GM12878 (cell line): ENCODE measurements around the gene TUBB4B. TPM values are rescaled to one million over a fixed set of nuclear protein-coding genes. Genes with fewer than 3 reads are reported as not detected.

Source experiments
- ATAC-seq: fragments of 200-7000 bp; cut with Tn5 transposase; 3 replicates; pipeline ENCODE4 v1.9.1; 2020; ENCODE audit warnings: mild to moderate bottlenecking, moderate library complexity
- BruUV-seq: library from RNA; stranded (reverse); fragments of 400-500 nt; replicated peaks from 2 replicates; lab custom pipeline; 2021; lab: Mats Ljungman, UMichigan
- CTCF ChIA-PET: fragments of 300-600 bp; sonication (Branson Sonifier 250); formaldehyde crosslinking; extraction: SDS; loops from one replicate; lab custom pipeline; 2021; ENCODE audit warnings: inconsistent platforms; lab: Yijun Ruan, JAX
- POLR2A ChIA-PET: fragments of 350-600 bp; formaldehyde crosslinking; extraction: SDS; loops from one replicate; lab custom pipeline; 2021; ENCODE audit warnings: inconsistent platforms; lab: Charles Lee
- RAD21 ChIA-PET: fragments of 300-600 bp; sonication (Branson Sonifier 250); formaldehyde crosslinking; loops from one replicate; lab custom pipeline; 2023; ENCODE audit warnings: antibody characterized with exemption; ENCODE audit not compliant: unreplicated experiment; lab: Charles Lee
- SMC1A ChIA-PET: fragments of 300-600 bp; sonication (Branson Sonifier 250); formaldehyde crosslinking; loops from one replicate; lab custom pipeline; 2023; ENCODE audit not compliant: unreplicated experiment, uncharacterized antibody; lab: Charles Lee
- DNase-seq: peaks from one replicate; pipeline ENCODE4 v3.0.0-alpha.2; 2011; ENCODE audit warnings: low read depth, low spot score
- FAIRE-seq: peaks from 3 replicates; lab custom pipeline; 2011; peaks lifted over from hg19 to GRCh38; lab: Jason Lieb, UNC
- H2AFZ ChIP-seq: 2 replicates; pipeline ENCODE4 v1.6.0; 2011; ENCODE audit warnings: low read depth, low read length, control low read depth; ENCODE audit not compliant: control insufficient read depth
- H3K27ac ChIP-seq: 2 replicates; pipeline ENCODE4 v1.5.1; 2011; ENCODE audit warnings: control low read depth; ENCODE audit not compliant: control insufficient read depth, insufficient read depth
- H3K27me3 ChIP-seq, 2 experiments: replicated peaks in 1 of 2; 2 replicates each; pipeline versions ENCODE4 v1.6.0 to v1.6.1; 2011; ENCODE audit warnings: low read length in 1 of 2; ENCODE audit not compliant: control insufficient read depth in 2 of 2, insufficient read depth in 2 of 2
- H3K36me3 ChIP-seq, 2 experiments: 2 replicates each; pipeline ENCODE4 v1.5.1; 2011; ENCODE audit warnings: low read length in 1 of 2; ENCODE audit not compliant: control insufficient read depth in 2 of 2, insufficient read depth in 2 of 2
- H3K4me1 ChIP-seq: 2 replicates; pipeline ENCODE4 v1.6.1; 2011; ENCODE audit warnings: mild to moderate bottlenecking, low read length, moderate library complexity, mixed read lengths; ENCODE audit not compliant: control insufficient read depth, insufficient read depth
- H3K4me2 ChIP-seq: 2 replicates; pipeline ENCODE4 v1.6.0; 2011; ENCODE audit warnings: control low read depth; ENCODE audit not compliant: control insufficient read depth, insufficient read depth
- H3K4me3 ChIP-seq: fragments of 200-600 bp; sonication (generic); 2 replicates; pipeline ENCODE4 v1.5.1; 2016
- H3K79me2 ChIP-seq: 2 replicates; pipeline ENCODE4 v1.6.0; 2011; ENCODE audit warnings: low read length; ENCODE audit not compliant: control insufficient read depth, insufficient read depth
- H3K9ac ChIP-seq: 2 replicates; pipeline ENCODE4 v1.8.0; 2011; ENCODE audit warnings: low read length, control low read depth, mixed read lengths; ENCODE audit not compliant: control insufficient read depth, insufficient read depth
- H3K9me3 ChIP-seq: replicated peaks from 3 replicates; pipeline ENCODE4 v1.5.1; 2011; ENCODE audit warnings: mild to moderate bottlenecking, low read length; ENCODE audit not compliant: control insufficient read depth, insufficient read depth
- H4K20me1 ChIP-seq: 2 replicates; pipeline ENCODE4 v1.6.0; 2011; ENCODE audit not compliant: control insufficient read depth, insufficient read depth
- CBX3 ChIP-seq: fragments of 200-600 bp; sonication (generic); IDR thresholded peaks from 2 replicates; pipeline ENCODE4 v1.6.1; 2016; ENCODE audit warnings: low read depth, borderline replicate concordance
- DPF2 ChIP-seq: fragments of 450-650 bp; IDR thresholded peaks from 2 replicates; pipeline ENCODE4 v1.6.1; 2017; ENCODE audit warnings: mild to moderate bottlenecking
- ELK1 ChIP-seq: IDR thresholded peaks from 2 replicates; pipeline ENCODE4 v1.6.1; 2012; ENCODE audit warnings: low read depth, low read length, improper control_type of control experiment
- ETV6 ChIP-seq, 2 experiments: fragments of 450-650 bp in 1 of 2; IDR thresholded peaks in 1 of 2; conservative IDR thresholded peaks in 1 of 2; 2 replicates each; pipeline ENCODE4 v1.6.1; 2014; ENCODE audit warnings: antibody characterized with exemption in 1 of 2, borderline replicate concordance in 1 of 2, low read depth in 1 of 2, mild to moderate bottlenecking in 1 of 2, moderate library complexity in 1 of 2
- FOXM1 ChIP-seq: IDR thresholded peaks from 2 replicates; pipeline ENCODE4 v1.6.1; 2012; ENCODE audit warnings: low read depth, mild to moderate bottlenecking, inconsistent platforms, low read length, moderate library complexity
- HCFC1 ChIP-seq: fragments of 150-350 bp; IDR thresholded peaks from 2 replicates; pipeline ENCODE4 v1.6.1; 2014; ENCODE audit warnings: low read length
- NR2C1 ChIP-seq: fragments of 450-650 bp; IDR thresholded peaks from 2 replicates; pipeline ENCODE4 v1.6.1; 2017; ENCODE audit warnings: antibody characterized with exemption, mild to moderate bottlenecking, moderate library complexity
- POLR2AphosphoS5 ChIP-seq: IDR thresholded peaks from 2 replicates; pipeline ENCODE4 v1.6.1; 2011; ENCODE audit warnings: mild to moderate bottlenecking, low read length, inconsistent platforms
- SMARCA5 ChIP-seq: fragments of 450-650 bp; IDR thresholded peaks from 2 replicates; pipeline ENCODE4 v1.6.1; 2017; ENCODE audit warnings: mild to moderate bottlenecking
- SRF ChIP-seq, 2 experiments: IDR thresholded peaks; 2 replicates each; pipeline ENCODE4 v1.6.1; 2011; ENCODE audit warnings: low read depth in 2 of 2, low read length in 2 of 2, mild to moderate bottlenecking in 1 of 2, moderate library complexity in 1 of 2
- STAT1 ChIP-seq: fragments of 450-650 bp; conservative IDR thresholded peaks from 2 replicates; pipeline ENCODE4 v1.6.1; 2014; ENCODE audit warnings: antibody characterized with exemption, mild to moderate bottlenecking
- ZBED1 ChIP-seq: IDR thresholded peaks from 2 replicates; pipeline ENCODE4 v1.6.1; 2016; ENCODE audit warnings: borderline replicate concordance
- ZNF384 ChIP-seq: IDR thresholded peaks from 2 replicates; pipeline ENCODE4 v1.6.1; 2012; ENCODE audit warnings: low read depth, mild to moderate bottlenecking, low read length, improper control_type of control experiment, borderline replicate concordance
- ZZZ3 ChIP-seq: IDR thresholded peaks from 2 replicates; pipeline ENCODE4 v1.6.1; 2011; ENCODE audit warnings: low read depth; ENCODE audit not compliant: control insufficient read depth, insufficient read length
- WGBS: methylation state at CpG from one replicate; pipeline ENCODE4 v1.1.6; 2016; ENCODE audit warnings: low lambda C conversion rate; ENCODE audit not compliant: insufficient replicate concordance, insufficient coverage; ENCODE audit errors: missing lambda C conversion rate; 5-methylcytosine and 5-hydroxymethylcytosine counted together
- in situ Hi-C: fragments of 300-500 bp; cut with MboI; formaldehyde crosslinking; loops from 9 replicates; pipeline ENCODE4 v1.14.3; 2018; ENCODE audit warnings: mixed read lengths
- intact Hi-C: fragments of 100-400 bp; cut with micrococcal nuclease; formaldehyde crosslinking; loops from one replicate; pipeline ENCODE4 v1.14.2; 2022; ENCODE audit not compliant: unreplicated experiment
- polyA plus RNA-seq, 11 experiments: library from polyadenylated mRNA; depleted of rRNA in 4 of 11; unstranded in 6 of 11; stranded (reverse) in 5 of 11; fragments of >200 nt; fragmentation: Nextera tagmentation in 4 of 11; fragmentation: Illumina TruSeq in 1 of 11; extraction: Ambion mirVana in 4 of 11; extraction: Trizol in 1 of 11; gene quantifications; 1 replicate in 1 of 11; 2 replicates in 10 of 11; pipeline versions ENCODE4 v1.2.1 to v1.2.3, GENCODE V29; 2011 to 2016; ENCODE audit warnings: inconsistent platforms in 2 of 11, missing spikeins in 2 of 11, low read depth in 1 of 11
- total RNA-seq, 4 experiments: library from RNA; depleted of rRNA in 3 of 4; stranded (reverse); fragments of >200 nt in 3 of 4; fragmentation: Illumina TruSeq in 1 of 4; extraction: Trizol in 1 of 4; gene quantifications; 2 replicates each; pipeline versions ENCODE4 v1.2.1 to v1.2.3, GENCODE V29; 2013 to 2021
- TF ChIP-seq, protein P1 (sequence below): IDR thresholded peaks from 2 replicates; pipeline ENCODE4 v1.6.1; 2012; ENCODE audit warnings: low read length, inconsistent platforms

Gene TUBB4B
- total and polyA plus RNA-seq, 10 of the 15 experiments (the other 5 are each of a cell fraction or from before 2014, with no cell fraction given), result 23.0 to 532 (median 254) TPM

- TF ChIP-seq ETV6 (conservative IDR thresholded peaks at IDR 0.05 in 1 of 2, IDR thresholded peaks at IDR 0.05 in 1 of 2; ENCODE audit: borderline replicate concordance in 1 of 2, low read depth in 1 of 2) (no peak), SRF (IDR thresholded peaks at IDR 0.05; ENCODE audit: low read depth in 2 of 2, low read length in 2 of 2) (no peak), ZBED1 (peak; percentile 80; the same call in 1 of the 2 replicates), SMARCA5 (peak; percentile 95), NR2C1 (peak; percentile 45; the same call in 1 of the 2 replicates), ELK1 (no peak)
Observed at GRCh38 chr9:137240841-137241489, at the start of gene TUBB4B (continued).

- H3K4me2 ChIP-seq, result no peak overlapping the region
- FAIRE-seq (no peak), DNase-seq (no peak), ATAC-seq (no peak)
- H3K4me1 ChIP-seq, result peaks cover 16% of the 10 kb centered on the region
- peaks cover 7% of the 10 kb centered on the region; the same call in 1 of the 2 replicates for H4K20me1 ChIP-seq
- H3K36me3 ChIP-seq, result peaks cover 0 to 7% of the 10 kb centered on the region in 2 experiments; a peak in 3 of 4 replicates
- H3K9me3 ChIP-seq, result no peaks in the 10 kb centered on the region
- BruUV-seq, result no TSS peak
- POLR2A ChIA-PET, result interaction anchor here (0.6 to 2.8 kb wide), 4 partner anchors 32 to 70 kb away, joined by 3 to 10 read pairs (median 4); partner anchors contain the start of gene CYSRT1
- no peak overlapping the region for H2AFZ ChIP-seq
- intact Hi-C loops, result no loop called here
- no peaks in the 10 kb centered on the region for H3K27me3 ChIP-seq
- in situ Hi-C loops, result no loop called here
- H3K27ac ChIP-seq, result no peak overlapping the region
- CTCF ChIA-PET, result no interaction called here
- no peak overlapping the region for H3K9ac ChIP-seq
- peaks cover 29% of the 10 kb centered on the region for H3K79me2 ChIP-seq
- 82% methylated on average over 22 of the region's 22 CpGs for WGBS
- SMC1A ChIA-PET, result no interaction called here
- H3K4me3 ChIP-seq, result no peak overlapping the region
- TF ChIP-seq ZZZ3 (no peak), DPF2 (no peak), FOXM1 (no peak), POLR2AphosphoS5 (no peak), CBX3 (no peak), STAT1 (no peak), HCFC1 (no peak), ZNF384 (no peak)
- TF ChIP-seq, protein P1, sequence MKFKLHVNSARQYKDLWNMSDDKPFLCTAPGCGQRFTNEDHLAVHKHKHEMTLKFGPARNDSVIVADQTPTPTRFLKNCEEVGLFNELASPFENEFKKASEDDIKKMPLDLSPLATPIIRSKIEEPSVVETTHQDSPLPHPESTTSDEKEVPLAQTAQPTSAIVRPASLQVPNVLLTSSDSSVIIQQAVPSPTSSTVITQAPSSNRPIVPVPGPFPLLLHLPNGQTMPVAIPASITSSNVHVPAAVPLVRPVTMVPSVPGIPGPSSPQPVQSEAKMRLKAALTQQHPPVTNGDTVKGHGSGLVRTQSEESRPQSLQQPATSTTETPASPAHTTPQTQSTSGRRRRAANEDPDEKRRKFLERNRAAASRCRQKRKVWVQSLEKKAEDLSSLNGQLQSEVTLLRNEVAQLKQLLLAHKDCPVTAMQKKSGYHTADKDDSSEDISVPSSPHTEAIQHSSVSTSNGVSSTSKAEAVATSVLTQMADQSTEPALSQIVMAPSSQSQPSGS, result no peak
- RAD21 ChIA-PET, result no interaction called here
Observed at GRCh38 chr9:137191691-137192447, 49.2 kb upstream of the TUBB4B start.
